GM12891 (cell line): ENCODE data around the gene CYSRT1.

Source experiments
- DNase-seq: peaks from one replicate; pipeline ENCODE4 v3.0.0; 2011; ENCODE audit warnings: low spot score; ENCODE audit not compliant: insufficient read length
- FAIRE-seq: peaks from 2 replicates; lab custom pipeline; 2011; peaks lifted over from hg19 to GRCh38; lab: Jason Lieb, UNC
- PAX5 ChIP-seq: IDR thresholded peaks from 2 replicates; pipeline ENCODE4 v1.6.1; 2011; ENCODE audit warnings: low read length, moderate library complexity, mild to moderate bottlenecking; ENCODE audit not compliant: insufficient read depth, severe bottlenecking
- POLR2A ChIP-seq: IDR thresholded peaks from 2 replicates; pipeline ENCODE4 v1.6.1; 2011; ENCODE audit warnings: low read depth, low read length, control low read depth
- POLR2AphosphoS5 ChIP-seq: IDR thresholded peaks from 2 replicates; pipeline ENCODE4 v1.6.1; 2011; ENCODE audit warnings: low read depth, low read length, control low read depth
- POU2F2 ChIP-seq: IDR thresholded peaks from 2 replicates; pipeline ENCODE4 v1.6.1; 2011; ENCODE audit warnings: low read depth, mild to moderate bottlenecking, control low read depth, low read length, moderate library complexity
- SPI1 ChIP-seq: IDR thresholded peaks from 2 replicates; pipeline ENCODE4 v1.6.1; 2011; ENCODE audit warnings: low read depth, low read length, control low read depth
- TAF1 ChIP-seq: IDR thresholded peaks from 2 replicates; pipeline ENCODE4 v1.6.1; 2011; ENCODE audit warnings: low read depth, low read length, control low read depth

CYSRT1 gene

GRCh38 chr9:137217276-137218211 is 7.4 kb upstream of the CYSRT1 start:
- TF ChIP-seq SPI1: no peak
- TF ChIP-seq POLR2A: no peak
- no peak for TF ChIP-seq POU2F2
- DNase-seq (no peak), FAIRE-seq (no peak)

- TF ChIP-seq POLR2AphosphoS5 (no peak), POLR2A (no peak), POU2F2 (no peak), TAF1 (no peak), SPI1 (no peak), PAX5 (no peak)
- FAIRE-seq: no peak
- DNase-seq: no peak
Measured at GRCh38 chr9:137218212-137218753, 6.7 kb upstream of the CYSRT1 start.

GRCh38 chr9:137218754-137219271 is 6.2 kb upstream of the CYSRT1 start:
- DNase-seq: no peak
- TF ChIP-seq POLR2AphosphoS5: no peak
- TF ChIP-seq TAF1: no peak
- TF ChIP-seq SPI1: no peak
- FAIRE-seq: no peak

- DNase-seq: no peak
- no peak for FAIRE-seq
- no peak for TF ChIP-seq POLR2A
- no peak for TF ChIP-seq PAX5
- no peak for TF ChIP-seq SPI1
- no peak for TF ChIP-seq POLR2AphosphoS5
- TF ChIP-seq TAF1: no peak
Measured at GRCh38 chr9:137219757-137220316, 5.1 kb upstream of the CYSRT1 start.

- no peak for DNase-seq
- TF ChIP-seq TAF1: no peak
- no peak for TF ChIP-seq PAX5
- no peak for TF ChIP-seq SPI1
- no peak for TF ChIP-seq POLR2AphosphoS5
- TF ChIP-seq POLR2A: no peak
- TF ChIP-seq POU2F2: no peak
- FAIRE-seq: no peak
Measured at GRCh38 chr9:137220317-137221094, 4.5 kb upstream of the CYSRT1 start.

GRCh38 chr9:137221095-137221505 is 3.9 kb upstream of the CYSRT1 start:
- no peak for DNase-seq
- TF ChIP-seq POLR2AphosphoS5 (no peak), TAF1 (no peak), POU2F2 (no peak), POLR2A (no peak), PAX5 (no peak), SPI1 (no peak)
- no peak for FAIRE-seq

- FAIRE-seq: no peak
- no peak for DNase-seq
- TF ChIP-seq PAX5: no peak
- no peak for TF ChIP-seq POLR2A
- TF ChIP-seq POU2F2: no peak
- TF ChIP-seq POLR2AphosphoS5: no peak
- no peak for TF ChIP-seq TAF1
- no peak for TF ChIP-seq SPI1
Measured at GRCh38 chr9:137221506-137222111, 3.4 kb upstream of the CYSRT1 start.

- no peak for TF ChIP-seq PAX5
- TF ChIP-seq POLR2A: no peak
- no peak for TF ChIP-seq POLR2AphosphoS5
- TF ChIP-seq TAF1: no peak
- TF ChIP-seq POU2F2: no peak
- peak; percentile 81 for FAIRE-seq
- no peak for DNase-seq
Measured at GRCh38 chr9:137222190-137223077, 2.5 kb upstream of the CYSRT1 start, which contains the start of gene RNF208. Gene RNF208, minus strand, starts transcription at chr9:137222240. Its CDS starts 1,028 bp downstream, at chr9:137221212.
